ENCODE measurements around the gene OPN1LW.
"Not testable (repeated sequence)": the region's sequence is repeated elsewhere in the genome, so short reads cannot be mapped to it uniquely, and the experiment has no call there.

DNA sequence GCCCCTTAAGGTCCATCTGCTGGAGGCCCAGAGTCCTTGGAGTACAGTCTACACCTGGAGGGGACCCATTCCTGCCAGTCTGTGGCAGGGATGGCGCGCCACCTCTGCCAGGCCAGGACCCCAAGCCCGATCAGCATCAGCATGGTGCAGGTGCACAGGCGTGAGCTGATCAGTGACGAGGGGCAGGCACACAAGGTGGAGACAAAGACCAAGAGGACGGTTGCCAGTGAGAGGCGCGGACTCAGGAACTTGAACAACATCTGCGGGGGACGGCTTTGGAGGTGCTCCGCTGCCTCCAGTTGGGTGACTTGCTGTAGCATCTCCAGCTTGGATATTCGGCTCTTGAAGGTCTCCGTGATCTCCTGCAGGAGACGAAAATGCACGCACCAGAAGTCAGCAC is 52.4 kb downstream of the OPN1LW start:
- TF ChIP-seq, protein P1, sequence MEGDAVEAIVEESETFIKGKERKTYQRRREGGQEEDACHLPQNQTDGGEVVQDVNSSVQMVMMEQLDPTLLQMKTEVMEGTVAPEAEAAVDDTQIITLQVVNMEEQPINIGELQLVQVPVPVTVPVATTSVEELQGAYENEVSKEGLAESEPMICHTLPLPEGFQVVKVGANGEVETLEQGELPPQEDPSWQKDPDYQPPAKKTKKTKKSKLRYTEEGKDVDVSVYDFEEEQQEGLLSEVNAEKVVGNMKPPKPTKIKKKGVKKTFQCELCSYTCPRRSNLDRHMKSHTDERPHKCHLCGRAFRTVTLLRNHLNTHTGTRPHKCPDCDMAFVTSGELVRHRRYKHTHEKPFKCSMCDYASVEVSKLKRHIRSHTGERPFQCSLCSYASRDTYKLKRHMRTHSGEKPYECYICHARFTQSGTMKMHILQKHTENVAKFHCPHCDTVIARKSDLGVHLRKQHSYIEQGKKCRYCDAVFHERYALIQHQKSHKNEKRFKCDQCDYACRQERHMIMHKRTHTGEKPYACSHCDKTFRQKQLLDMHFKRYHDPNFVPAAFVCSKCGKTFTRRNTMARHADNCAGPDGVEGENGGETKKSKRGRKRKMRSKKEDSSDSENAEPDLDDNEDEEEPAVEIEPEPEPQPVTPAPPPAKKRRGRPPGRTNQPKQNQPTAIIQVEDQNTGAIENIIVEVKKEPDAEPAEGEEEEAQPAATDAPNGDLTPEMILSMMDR (IDR thresholded peaks at IDR 0.05), result not testable (repeated sequence)
- not testable (repeated sequence) for TF ChIP-seq POLR2AphosphoS5 (IDR thresholded peaks at IDR 0.05)

Data from suprapubic skin (tissue), 3 donors.